Pulmonary artery endothelial cell (primary cell): ENCODE data around the gene MALAT1. TPM values are rescaled to one million over a fixed set of nuclear protein-coding genes. Genes with fewer than 3 reads are reported as not detected.
"Not testable (repeated sequence)": the region's sequence is repeated elsewhere in the genome, so short reads cannot be mapped to it uniquely, and the experiment has no call there.

Source experiments
- DNase-seq: peaks from one replicate; pipeline ENCODE4 v3.0.0-alpha.2; 2011; ENCODE audit warnings: low read depth, low spot score
- total RNA-seq: library from RNA; depleted of rRNA; stranded (reverse); fragments of >200 nt; gene quantifications from 2 replicates; pipeline ENCODE4 v1.2.3, GENCODE V29; 2014

Gene MALAT1
- total RNA-seq, 1 donor from 2014 or later: 4,401 TPM

- DNase-seq: not testable (repeated sequence)
These were observed 23.1 kb downstream of the MALAT1 start for GRCh38 chr11:65521777-65522521.

DNA sequence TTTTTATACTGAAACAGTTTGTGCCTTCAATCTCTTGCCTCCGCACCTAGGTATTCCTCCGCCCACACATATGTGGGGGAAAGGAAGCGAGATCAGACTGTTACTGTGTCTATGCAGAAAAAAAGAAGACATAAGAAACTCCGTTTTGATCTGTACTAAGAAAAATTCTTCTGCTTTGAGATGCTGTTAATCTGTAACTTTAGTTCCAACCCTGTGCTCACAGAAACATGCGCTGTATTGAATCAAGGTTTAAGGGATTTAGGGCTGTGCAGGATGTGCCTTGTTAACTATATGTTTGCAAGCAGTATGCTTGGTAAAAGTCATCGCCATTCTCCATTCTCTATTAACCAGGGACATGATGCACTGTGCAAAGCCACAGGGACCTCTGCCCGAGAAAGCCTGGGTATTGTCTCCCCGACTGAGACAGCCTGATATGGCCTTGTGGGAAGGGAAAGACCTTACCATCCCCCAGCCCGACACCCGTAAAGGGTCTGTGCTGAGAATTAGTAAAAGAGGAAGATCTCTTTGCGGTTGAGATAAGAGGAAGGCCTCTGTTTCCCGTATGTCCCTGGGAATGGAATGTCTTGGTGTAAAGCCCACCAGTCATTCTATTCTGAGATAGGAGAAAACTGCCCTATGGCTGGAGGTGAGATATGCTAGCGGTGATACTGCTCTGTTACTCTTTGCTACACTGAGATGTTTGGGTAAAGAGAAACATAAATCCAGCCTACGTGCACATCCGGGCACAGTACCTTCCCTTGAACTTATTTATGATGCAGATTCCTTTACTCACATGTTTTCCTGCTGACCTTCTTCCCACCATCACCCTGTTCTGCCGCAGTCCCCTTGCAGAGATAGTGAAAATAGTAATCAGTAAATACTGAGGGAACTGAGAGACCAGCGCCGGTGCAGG lies 24.1 kb downstream of the MALAT1 start:
- not testable (repeated sequence) for DNase-seq

DNA sequence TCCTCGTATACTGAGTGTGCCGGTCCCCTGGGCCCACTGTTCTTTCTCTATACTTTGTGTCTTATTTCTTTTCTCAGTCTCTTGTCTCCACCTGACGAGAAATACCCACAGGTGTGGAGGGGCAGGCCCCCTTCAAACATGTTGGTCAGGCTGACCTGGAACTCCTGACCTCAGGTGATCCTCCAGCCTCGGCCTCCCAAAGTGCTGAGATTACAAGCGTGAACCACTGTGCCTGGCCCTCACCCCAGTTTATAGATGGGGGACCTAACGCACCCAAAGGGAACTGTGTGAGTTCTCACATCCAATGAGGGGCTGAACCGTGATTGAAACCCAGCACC lies 24.8 kb downstream of the MALAT1 start:
- not testable (repeated sequence) for DNase-seq

- DNase-seq: no peak
These were observed 25.3 kb downstream of the MALAT1 start for GRCh38 chr11:65524014-65524740.

- DNase-seq: no peak
These were observed 26.1 kb downstream of the MALAT1 start, which contains the start of gene SCYL1 for GRCh38 chr11:65524741-65525545. Gene SCYL1, plus strand, starts transcription at chr11:65525083. Its CDS starts 71 bp downstream, at chr11:65525154.

DNA sequence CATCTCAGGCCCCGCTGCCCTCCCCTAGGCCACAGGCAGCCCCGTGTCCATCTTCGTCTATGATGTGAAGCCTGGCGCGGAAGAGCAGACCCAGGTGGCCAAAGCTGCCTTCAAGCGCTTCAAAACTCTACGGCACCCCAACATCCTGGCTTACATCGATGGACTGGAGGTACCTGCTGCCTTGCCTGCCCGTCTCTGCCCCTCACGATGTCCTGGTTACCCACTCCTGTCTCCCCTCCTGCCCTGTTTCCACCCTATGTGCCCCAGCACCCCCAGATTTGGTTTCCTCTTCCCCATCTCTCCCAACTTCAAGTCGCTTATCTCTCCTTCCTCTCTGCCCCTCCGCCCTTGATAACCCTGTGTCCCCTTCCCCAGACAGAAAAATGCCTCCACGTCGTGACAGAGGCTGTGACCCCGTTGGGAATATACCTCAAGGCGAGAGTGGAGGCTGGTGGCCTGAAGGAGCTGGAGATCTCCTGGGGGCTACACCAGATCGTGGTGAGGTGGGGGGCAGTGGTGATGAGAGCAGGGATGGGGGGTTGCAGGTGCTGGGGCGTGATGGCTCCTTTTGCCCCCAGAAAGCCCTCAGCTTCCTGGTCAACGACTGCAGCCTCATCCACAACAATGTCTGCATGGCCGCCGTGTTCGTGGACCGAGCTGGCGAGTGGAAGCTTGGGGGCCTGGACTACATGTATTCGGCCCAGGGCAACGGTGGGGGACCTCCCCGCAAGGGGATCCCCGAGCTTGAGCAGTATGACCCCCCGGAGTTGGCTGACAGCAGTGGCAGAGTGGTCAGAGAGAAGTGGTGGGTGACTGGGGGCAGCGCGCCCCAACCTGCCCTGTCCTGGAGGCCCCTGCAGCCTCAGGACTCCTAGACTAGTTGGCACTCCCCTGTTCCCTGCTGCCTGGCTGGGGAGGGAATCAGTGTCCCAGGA lies 27.0 kb downstream of the MALAT1 start:
- no peak for DNase-seq

DNA sequence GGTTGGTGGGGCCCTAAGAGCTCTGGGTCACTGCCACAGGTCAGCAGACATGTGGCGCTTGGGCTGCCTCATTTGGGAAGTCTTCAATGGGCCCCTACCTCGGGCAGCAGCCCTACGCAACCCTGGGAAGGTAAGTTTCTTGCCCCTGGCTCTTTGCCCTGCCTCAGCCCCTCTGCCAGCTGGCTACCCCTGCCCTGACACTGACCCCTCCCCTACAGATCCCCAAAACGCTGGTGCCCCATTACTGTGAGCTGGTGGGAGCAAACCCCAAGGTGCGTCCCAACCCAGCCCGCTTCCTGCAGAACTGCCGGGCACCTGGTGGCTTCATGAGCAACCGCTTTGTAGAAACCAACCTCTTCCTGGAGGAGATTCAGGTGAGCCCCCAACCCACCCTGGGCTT lies 27.9 kb downstream of the MALAT1 start:
- DNase-seq: no peak

DNA sequence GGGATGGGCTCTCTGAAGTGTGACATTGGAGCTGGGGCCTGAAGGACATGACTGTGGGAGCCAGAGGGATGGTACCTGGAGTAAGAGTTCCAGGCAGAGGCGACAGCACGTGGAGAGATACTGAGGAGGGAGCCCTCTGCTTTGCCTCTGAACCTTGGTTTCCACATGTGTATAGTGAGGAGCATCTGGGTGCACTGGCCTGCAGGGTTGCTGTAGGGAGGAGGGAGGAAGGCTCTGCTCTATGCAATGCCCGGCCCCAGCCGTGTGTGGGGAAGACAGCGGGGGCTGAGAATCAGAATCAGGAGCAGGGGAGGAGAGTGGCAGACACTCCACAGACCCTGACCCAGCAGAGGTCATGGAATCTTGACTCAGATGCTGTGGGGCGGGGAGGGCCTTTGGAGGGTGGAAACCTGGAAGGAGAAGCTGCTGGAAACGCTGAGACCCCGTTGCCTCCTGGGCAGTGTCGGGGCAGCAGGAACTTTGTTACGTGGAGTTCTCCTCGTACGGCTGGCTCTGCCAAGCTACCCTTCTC lies 30.0 kb downstream of the MALAT1 start:
- no peak for DNase-seq

DNA sequence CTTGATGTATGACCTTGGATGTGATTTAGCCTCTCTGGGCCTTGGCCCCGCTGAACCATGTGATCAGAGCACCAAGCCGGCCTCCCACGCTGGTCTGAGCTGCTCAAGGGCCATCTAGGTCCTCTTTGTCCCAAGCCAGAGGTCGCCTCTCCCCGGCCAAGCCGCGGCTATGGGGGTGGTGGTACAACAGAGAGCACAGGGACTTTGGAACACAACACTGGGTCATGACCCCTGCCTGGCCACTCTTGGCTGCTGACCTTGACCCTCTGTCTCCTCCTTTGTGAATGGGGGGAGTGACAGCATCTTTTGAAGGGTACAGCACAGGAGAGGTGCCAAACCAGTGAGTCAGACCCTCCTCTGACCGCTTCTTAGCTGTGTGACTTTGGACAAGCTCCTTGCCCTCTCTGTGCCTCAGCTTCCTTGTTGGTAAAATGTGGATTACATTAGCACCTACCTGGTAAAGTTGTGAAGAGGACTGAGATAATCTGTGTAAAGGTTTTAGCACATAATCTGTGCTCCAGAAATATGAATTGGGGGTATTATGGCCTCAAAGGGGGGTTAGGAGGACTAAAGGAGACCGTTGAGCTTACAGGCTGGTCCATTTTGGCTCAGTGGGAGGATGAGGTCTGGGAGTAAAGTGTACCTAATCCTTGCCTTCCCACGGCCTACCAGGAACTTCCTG lies 30.8 kb downstream of the MALAT1 start:
- no peak for DNase-seq

DNA sequence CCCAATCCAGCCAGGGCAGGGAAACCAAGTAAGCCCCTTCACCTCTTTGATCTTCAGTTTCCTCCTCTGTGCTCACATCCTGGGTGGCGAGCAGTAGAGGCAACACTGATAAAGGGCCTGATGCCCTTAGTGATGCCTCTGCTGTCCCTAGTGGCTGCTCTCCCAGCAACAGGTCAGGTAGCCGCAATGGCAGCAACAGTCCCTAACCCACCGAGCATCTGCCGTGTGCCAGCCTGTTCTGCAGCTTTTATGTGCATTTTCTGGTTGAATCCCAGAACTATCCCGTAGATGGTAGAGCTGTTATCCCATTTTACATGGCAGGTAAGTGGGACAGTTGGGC lies 31.3 kb downstream of the MALAT1 start:
- no peak for DNase-seq

DNA sequence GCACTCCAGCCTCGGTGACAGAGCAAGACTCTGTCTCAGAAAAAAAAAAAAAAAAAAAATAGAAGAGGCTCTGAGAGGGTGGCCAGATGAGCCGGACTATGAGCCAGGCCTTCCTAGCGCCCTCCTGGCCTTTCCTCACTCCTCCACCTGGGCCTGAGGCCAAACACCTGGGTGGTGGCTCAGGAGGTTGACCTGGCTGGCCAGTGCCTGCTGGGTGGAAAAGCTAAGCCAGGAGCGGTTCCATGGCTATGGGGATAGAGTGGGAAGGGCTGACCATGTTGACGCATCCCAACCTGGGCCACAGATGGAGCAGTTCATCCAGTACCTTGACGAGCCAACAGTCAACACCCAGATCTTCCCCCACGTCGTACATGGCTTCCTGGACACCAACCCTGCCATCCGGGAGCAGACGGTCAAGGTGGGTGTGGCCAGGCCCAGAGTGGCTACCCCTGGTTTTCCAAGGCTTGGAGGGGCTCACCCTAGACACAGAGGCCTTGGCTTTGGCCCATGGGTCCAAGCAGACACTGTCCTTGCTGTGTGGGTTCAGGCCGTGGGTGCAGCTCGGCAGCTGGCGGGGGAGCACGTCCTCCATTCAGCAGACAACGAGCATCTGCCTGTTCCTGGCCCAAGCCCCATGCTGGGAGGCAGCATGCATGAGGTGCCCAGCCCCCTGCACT lies 33.7 kb downstream of the MALAT1 start:
- no peak for DNase-seq

- no peak for DNase-seq
These were observed 36.3 kb downstream of the MALAT1 start for GRCh38 chr11:65535102-65535501.

DNA sequence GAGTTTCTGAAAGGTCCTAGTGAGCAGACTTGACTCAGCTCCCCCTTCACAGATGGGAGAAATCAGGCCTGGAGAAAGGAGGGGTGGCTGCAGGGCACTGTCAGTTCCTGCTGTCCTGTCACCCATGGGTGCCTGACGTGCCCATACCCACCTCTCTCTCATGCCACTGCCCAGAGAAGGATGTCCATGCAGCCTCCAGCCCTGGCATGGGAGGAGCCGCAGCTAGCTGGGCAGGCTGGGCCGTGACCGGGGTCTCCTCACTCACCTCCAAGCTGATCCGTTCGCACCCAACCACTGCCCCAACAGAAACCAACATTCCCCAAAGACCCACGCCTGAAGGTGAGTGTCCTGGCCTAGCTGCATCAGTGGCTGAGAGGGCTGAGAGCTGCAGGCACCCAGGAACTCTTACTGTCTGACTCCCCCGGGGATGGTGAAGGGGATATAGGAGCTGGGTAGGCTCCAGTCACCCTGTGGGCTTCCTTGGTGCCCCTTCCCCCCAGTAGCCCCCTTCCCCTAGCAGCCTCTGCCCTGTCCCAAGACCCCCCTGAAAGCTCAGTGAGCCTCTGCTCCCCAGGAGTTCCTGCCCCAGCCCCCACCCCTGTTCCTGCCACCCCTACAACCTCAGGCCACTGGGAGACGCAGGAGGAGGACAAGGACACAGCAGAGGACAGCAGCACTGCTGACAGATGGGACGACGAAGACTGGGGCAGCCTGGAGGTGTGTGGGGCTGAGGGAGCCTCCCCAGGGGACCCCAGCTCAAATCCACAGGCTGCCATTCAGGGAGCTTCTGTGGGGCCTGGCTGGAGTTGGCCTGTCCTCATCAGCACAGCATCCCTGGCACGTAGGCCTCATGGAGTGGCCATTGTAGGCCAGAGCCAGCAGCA lies 37.8 kb downstream of the MALAT1 start:
- DNase-seq: no peak

DNA sequence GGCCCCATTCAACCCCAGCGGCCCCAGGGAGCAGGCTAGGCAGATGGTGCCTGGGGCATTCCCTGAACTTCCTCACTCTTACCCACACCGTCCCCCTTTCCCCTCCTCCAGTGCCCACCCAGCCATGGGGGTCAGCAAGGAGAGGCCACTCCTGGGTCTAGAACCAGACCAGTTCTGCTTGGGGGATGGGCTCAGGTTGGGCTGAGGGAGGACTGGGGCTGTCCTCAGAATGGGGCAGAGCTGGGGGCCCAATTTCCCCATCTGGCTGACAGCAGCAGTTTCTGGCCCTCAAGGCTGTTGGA lies 38.4 kb downstream of the MALAT1 start:
- no peak for DNase-seq

DNA sequence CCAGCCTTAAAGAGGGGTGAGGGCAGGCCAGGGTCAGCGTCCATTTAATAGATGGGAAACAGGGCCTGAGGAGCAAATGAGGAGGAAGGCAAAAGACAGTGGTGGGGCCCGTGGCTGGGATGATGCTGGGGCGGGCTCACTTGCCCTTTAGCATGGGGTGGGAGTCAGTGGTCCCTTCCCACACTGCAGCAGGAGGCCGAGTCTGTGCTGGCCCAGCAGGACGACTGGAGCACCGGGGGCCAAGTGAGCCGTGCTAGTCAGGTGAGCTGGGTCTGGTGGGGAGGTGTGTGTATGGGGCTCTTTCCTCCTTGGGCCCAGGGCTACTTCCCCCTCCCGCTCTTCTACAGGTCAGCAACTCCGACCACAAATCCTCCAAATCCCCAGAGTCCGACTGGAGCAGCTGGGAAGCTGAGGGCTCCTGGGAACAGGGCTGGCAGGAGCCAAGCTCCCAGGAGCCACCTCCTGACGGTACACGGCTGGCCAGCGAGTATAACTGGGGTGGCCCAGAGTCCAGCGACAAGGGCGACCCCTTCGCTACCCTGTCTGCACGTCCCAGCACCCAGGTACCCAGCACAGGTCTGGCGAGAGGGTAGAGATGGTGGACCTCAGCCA lies 38.9 kb downstream of the MALAT1 start:
- DNase-seq: no peak

DNA sequence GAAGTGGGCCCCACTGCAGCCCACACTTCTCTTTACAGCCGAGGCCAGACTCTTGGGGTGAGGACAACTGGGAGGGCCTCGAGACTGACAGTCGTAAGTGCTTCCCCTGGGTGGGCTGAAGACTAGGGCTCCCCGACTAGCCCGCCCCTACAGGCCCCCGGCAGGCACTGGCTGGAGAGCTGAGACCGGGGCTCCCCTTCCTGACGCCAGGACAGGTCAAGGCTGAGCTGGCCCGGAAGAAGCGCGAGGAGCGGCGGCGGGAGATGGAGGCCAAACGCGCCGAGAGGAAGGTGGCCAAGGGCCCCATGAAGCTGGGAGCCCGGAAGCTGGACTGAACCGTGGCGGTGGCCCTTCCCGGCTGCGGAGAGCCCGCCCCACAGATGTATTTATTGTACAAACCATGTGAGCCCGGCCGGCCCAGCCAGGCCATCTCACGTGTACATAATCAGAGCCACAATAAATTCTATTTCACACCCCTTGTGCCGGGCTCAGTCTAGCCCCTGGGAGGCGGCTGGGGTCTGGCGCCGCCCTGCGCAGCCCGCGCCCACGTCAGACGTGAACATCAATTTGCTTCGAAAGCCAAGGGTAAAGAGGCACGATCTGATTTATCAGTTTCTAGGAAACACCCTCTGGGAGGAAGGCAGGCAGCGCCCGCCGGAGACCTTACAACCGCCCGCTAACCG lies 39.5 kb downstream of the MALAT1 start:
- no peak for DNase-seq
